ENCODE results near the gene DLGAP1.

Gene DLGAP1

GRCh38 chr18:4248686-4249085, 206.4 kb downstream of the DLGAP1 start:
- Histone ChIP-seq H3K9me3 (ENCODE audit: low read length) (no peaks in the 10 kb centered on the region), H3K4me1 (ENCODE audit: insufficient read depth, low read length, severe bottlenecking) (no peaks in the 10 kb centered on the region), H3K9ac (ENCODE audit: low read length) (no peak overlapping the region), H3F3A (ENCODE audit: insufficient read depth, low read length) (no peaks in the 10 kb centered on the region), H3K27ac (ENCODE audit: low read depth, low read length, poor library complexity, severe bottlenecking) (no peak overlapping the region), H3K36me3 (ENCODE audit: insufficient read depth, low read length) (no peaks in the 10 kb centered on the region), H3K4me2 (ENCODE audit: low read length) (no peak overlapping the region), H3K79me2 (ENCODE audit: insufficient read depth, low read length) (no peaks in the 10 kb centered on the region), H3K4me3 (ENCODE audit: low read depth, low read length, poor library complexity, severe bottlenecking) (no peak overlapping the region), H2AFZ (ENCODE audit: low read length) (no peak overlapping the region), H4K20me1 (ENCODE audit: insufficient read depth, low read length) (no peaks in the 10 kb centered on the region), H3K27me3 (ENCODE audit: insufficient read depth, low read length) (no peaks in the 10 kb centered on the region), H3K9me2 (ENCODE audit: low read depth, low read length) (no peaks in the 10 kb centered on the region)
- TF ChIP-seq EZH2 (IDR thresholded peaks at IDR 0.05; ENCODE audit: borderline replicate concordance, low read length), result no peak
- TF ChIP-seq CTCF (IDR thresholded peaks at IDR 0.05; ENCODE audit: low read length), result no peak

GRCh38 chr18:4246374-4246773, 208.7 kb downstream of the DLGAP1 start:
- Histone ChIP-seq H3K79me2 (ENCODE audit: insufficient read depth, low read length) (no peaks in the 10 kb centered on the region), H3K9me2 (ENCODE audit: low read depth, low read length) (no peaks in the 10 kb centered on the region), H3K9ac (ENCODE audit: low read length) (no peak overlapping the region), H3K27ac (ENCODE audit: low read depth, low read length, poor library complexity, severe bottlenecking) (no peak overlapping the region), H3K4me3 (ENCODE audit: low read depth, low read length, poor library complexity, severe bottlenecking) (no peak overlapping the region), H4K20me1 (ENCODE audit: insufficient read depth, low read length) (no peaks in the 10 kb centered on the region), H3K4me1 (ENCODE audit: insufficient read depth, low read length, severe bottlenecking) (no peaks in the 10 kb centered on the region), H3K4me2 (ENCODE audit: low read length) (no peak overlapping the region), H2AFZ (ENCODE audit: low read length) (no peak overlapping the region), H3F3A (ENCODE audit: insufficient read depth, low read length) (no peaks in the 10 kb centered on the region), H3K27me3 (ENCODE audit: insufficient read depth, low read length) (no peaks in the 10 kb centered on the region), H3K9me3 (ENCODE audit: low read length) (no peaks in the 10 kb centered on the region), H3K36me3 (ENCODE audit: insufficient read depth, low read length) (no peaks in the 10 kb centered on the region)
- TF ChIP-seq EZH2 (IDR thresholded peaks at IDR 0.05; ENCODE audit: borderline replicate concordance, low read length) (no peak), CTCF (IDR thresholded peaks at IDR 0.05; ENCODE audit: low read length) (no peak)

GRCh38 chr18:4245456-4245855, 209.7 kb downstream of the DLGAP1 start:
- no peaks in the 10 kb centered on the region for H3F3A ChIP-seq (ENCODE audit: insufficient read depth, low read length)
- H2AFZ ChIP-seq (ENCODE audit: low read length), result no peak overlapping the region
- no peak overlapping the region for H3K4me2 ChIP-seq (ENCODE audit: low read length)
- no peak for TF ChIP-seq CTCF (IDR thresholded peaks at IDR 0.05; ENCODE audit: low read length)
- TF ChIP-seq EZH2 (IDR thresholded peaks at IDR 0.05; ENCODE audit: borderline replicate concordance, low read length), result no peak
- no peak overlapping the region for H3K9ac ChIP-seq (ENCODE audit: low read length)
- no peak overlapping the region for H3K4me3 ChIP-seq (ENCODE audit: low read depth, low read length, poor library complexity, severe bottlenecking)
- no peaks in the 10 kb centered on the region for H3K36me3 ChIP-seq (ENCODE audit: insufficient read depth, low read length)
- no peak overlapping the region for H3K27ac ChIP-seq (ENCODE audit: low read depth, low read length, poor library complexity, severe bottlenecking)
- H3K4me1 ChIP-seq (ENCODE audit: insufficient read depth, low read length, severe bottlenecking), result no peaks in the 10 kb centered on the region
- H3K27me3 ChIP-seq (ENCODE audit: insufficient read depth, low read length), result no peaks in the 10 kb centered on the region
- H4K20me1 ChIP-seq (ENCODE audit: insufficient read depth, low read length), result no peaks in the 10 kb centered on the region
- H3K9me3 ChIP-seq (ENCODE audit: low read length), result no peaks in the 10 kb centered on the region
- no peaks in the 10 kb centered on the region for H3K79me2 ChIP-seq (ENCODE audit: insufficient read depth, low read length)
- no peaks in the 10 kb centered on the region for H3K9me2 ChIP-seq (ENCODE audit: low read depth, low read length)

All from OCI-LY1 (cell line).